CD14-positive monocyte (primary cell): ENCODE data around the gene ATG7. TPM values are rescaled to one million over a fixed set of nuclear protein-coding genes. Genes with fewer than 3 reads are reported as not detected.

ENCODE experiments used
- DNase-seq, 3 donors: peaks; one replicate each; pipeline ENCODE4 v3.0.0-alpha.2; 2011 to 2022
- H2AFZ ChIP-seq: 2 replicates; pipeline ENCODE4 v1.6.0; 2012; ENCODE audit warnings: mild to moderate bottlenecking, low read depth, low read length, inconsistent platforms; ENCODE audit not compliant: insufficient read depth, poor library complexity, severe bottlenecking
- H3K27ac ChIP-seq, 2 donors: 1 replicate in 1 of 2; 2 replicates in 1 of 2; pipeline ENCODE4 v1.5.1; 2012 to 2013; ENCODE audit warnings: low read length in 2 of 2, control low read depth in 1 of 2, inconsistent platforms in 1 of 2, low read depth in 1 of 2, mild to moderate bottlenecking in 1 of 2
- H3K27me3 ChIP-seq, 2 donors: one replicate each; pipeline versions ENCODE4 v1.6.0 to v1.6.1; 2011 to 2013; ENCODE audit warnings: low read length in 2 of 2; ENCODE audit not compliant: control insufficient read depth in 2 of 2, insufficient read depth in 2 of 2
- H3K36me3 ChIP-seq, 2 donors: replicated peaks in 1 of 2; 1 replicate in 1 of 2; 2 replicates in 1 of 2; pipeline versions ENCODE4 v1.5.1 to v1.6.1; 2012 to 2013; ENCODE audit warnings: low read length in 2 of 2, control low read depth in 1 of 2, inconsistent platforms in 1 of 2, mild to moderate bottlenecking in 1 of 2; ENCODE audit not compliant: insufficient read depth in 2 of 2, control insufficient read depth in 1 of 2
- H3K4me1 ChIP-seq, 2 donors: 1 replicate in 1 of 2; 2 replicates in 1 of 2; pipeline versions ENCODE4 v1.5.1 to v1.6.1; 2012 to 2013; ENCODE audit warnings: low read length in 2 of 2, control low read depth in 1 of 2, inconsistent platforms in 1 of 2, mild to moderate bottlenecking in 1 of 2, moderate library complexity in 1 of 2; ENCODE audit not compliant: insufficient read depth in 2 of 2, control insufficient read depth in 1 of 2
- H3K4me2 ChIP-seq: replicated peaks from 2 replicates; pipeline ENCODE3; 2012; ENCODE audit warnings: low read length, moderate library complexity, mild to moderate bottlenecking; ENCODE audit not compliant: poor library complexity, severe bottlenecking; ENCODE audit errors: extremely low read depth
- H3K4me3 ChIP-seq, 3 experiments: fragments of 200-600 bp in 1 of 3; sonication (generic) in 1 of 3; replicated peaks in 1 of 3; 1 replicate in 2 of 3; 2 replicates in 1 of 3; pipeline ENCODE4 v1.5.1; 2011 to 2013; ENCODE audit warnings: low read length in 3 of 3, mild to moderate bottlenecking in 3 of 3, control low read depth in 2 of 3, low read depth in 2 of 3, inconsistent platforms in 1 of 3, moderate library complexity in 1 of 3
- H3K79me2 ChIP-seq: 2 replicates; pipeline ENCODE4 v1.6.0; 2012; ENCODE audit warnings: mild to moderate bottlenecking, control low read depth, inconsistent platforms, low read length, moderate library complexity; ENCODE audit not compliant: insufficient read depth
- H3K9ac ChIP-seq: 2 replicates; pipeline ENCODE4 v1.6.0; 2017; ENCODE audit warnings: low read length, mild to moderate bottlenecking; ENCODE audit not compliant: insufficient read depth, poor library complexity, severe bottlenecking
- H3K9me3 ChIP-seq, 2 donors: replicated peaks in 1 of 2; 1 replicate in 1 of 2; 2 replicates in 1 of 2; pipeline versions ENCODE4 v1.5.1 to v1.6.1; 2012 to 2013; ENCODE audit warnings: low read length in 2 of 2, control low read depth in 1 of 2; ENCODE audit not compliant: control insufficient read depth in 1 of 2, insufficient read depth in 1 of 2
- H4K20me1 ChIP-seq: 2 replicates; pipeline ENCODE4 v1.6.0; 2012; ENCODE audit warnings: mild to moderate bottlenecking, low read length, control low read depth, moderate library complexity; ENCODE audit not compliant: insufficient read depth
- H3K27ac Mint-ChIP-seq, 7 donors: one replicate each; pipeline ENCODE4 v1.8.0; 2020; ENCODE audit warnings: mild to moderate bottlenecking in 7 of 7, mixed read lengths in 7 of 7, moderate library complexity in 6 of 7, inconsistent platforms in 2 of 7
- H3K27me3 Mint-ChIP-seq, 3 donors: one replicate each; pipeline ENCODE4 v1.8.0; 2021 to 2022; ENCODE audit warnings: low read depth in 3 of 3, mild to moderate bottlenecking in 3 of 3, mixed read lengths in 3 of 3, moderate library complexity in 3 of 3, inconsistent platforms in 1 of 3
- H3K36me3 Mint-ChIP-seq, 2 donors: one replicate each; pipeline ENCODE4 v1.8.0; 2020; ENCODE audit warnings: mixed read lengths in 2 of 2, inconsistent platforms in 1 of 2, mild to moderate bottlenecking in 1 of 2
- H3K4me1 Mint-ChIP-seq: one replicate; pipeline ENCODE4 v1.8.0; 2020; ENCODE audit warnings: mild to moderate bottlenecking, mixed read lengths
- H3K4me3 Mint-ChIP-seq, 2 donors: one replicate each; pipeline ENCODE4 v1.8.0; 2020; ENCODE audit warnings: mild to moderate bottlenecking in 2 of 2, mixed read lengths in 2 of 2, moderate library complexity in 1 of 2
- H3K9me3 Mint-ChIP-seq, 7 donors: one replicate each; pipeline ENCODE4 v1.8.0; 2020 to 2022; ENCODE audit warnings: mixed read lengths in 7 of 7, mild to moderate bottlenecking in 6 of 7, moderate library complexity in 6 of 7, inconsistent platforms in 2 of 7
- CTCF ChIP-seq: fragments of 200-600 bp; IDR thresholded peaks from one replicate; pipeline ENCODE4 v1.8.0; 2022; ENCODE audit warnings: antibody characterized with exemption, mild to moderate bottlenecking
- WGBS: methylation state at CpG from one replicate; pipeline ENCODE4 v1.1.5; 2013; ENCODE audit warnings: missing lambda C conversion rate; ENCODE audit not compliant: insufficient coverage; 5-methylcytosine and 5-hydroxymethylcytosine counted together
- intact Hi-C, 2 donors: fragments of 100-400 bp; cut with micrococcal nuclease; formaldehyde crosslinking; loops; one replicate each; pipeline versions ENCODE4 v1.15.0 to v1.15.1; 2023
- polyA plus RNA-seq, 3 donors: library from polyadenylated mRNA; depleted of rRNA in 1 of 3; unstranded in 2 of 3; stranded (reverse) in 1 of 3; fragments of 300-500 nt in 2 of 3; fragments of >200 nt in 1 of 3; fragmentation: Illumina TruSeq in 2 of 3; gene quantifications; 1 replicate in 2 of 3; 2 replicates in 1 of 3; pipeline ENCODE4 v1.2.3, GENCODE V29; 2012 to 2021

Gene ATG7
- polyA plus RNA-seq, 3 donors = 57.4 to 101 (median 89.7) TPM

- no peak overlapping the region for H3K9ac ChIP-seq
- no peaks in the 10 kb centered on the region for H3K9me3 ChIP-seq
- no peak for TF ChIP-seq CTCF
- H3K27me3 ChIP-seq = no peaks in the 10 kb centered on the region
- Mint-ChIP-seq H3K4me1 (peaks cover 33% of the 10 kb centered on the region), H3K4me3 (no peak overlapping the region), H3K9me3 (no peaks in the 10 kb centered on the region), H3K36me3 (peaks cover 23 to 30% of the 10 kb centered on the region in 2 donors), H3K27me3 (no peaks in the 10 kb centered on the region), H3K27ac (peak overlapping the region in 4 of 7 donors; percentile 19 to 83 (median 32))
- H3K27ac ChIP-seq = peak overlapping the region in 1 of 2 donors; percentile 3
- no peak overlapping the region for H3K4me2 ChIP-seq
- H3K4me1 ChIP-seq = peaks cover 3 to 4% of the 10 kb centered on the region in 2 donors
- intact Hi-C loops = no loop called here
- H3K4me3 ChIP-seq = no peak overlapping the region
- H2AFZ ChIP-seq = no peak overlapping the region
- WGBS = 97% methylated on average over 11 of the region's 12 CpGs
- H4K20me1 ChIP-seq = peaks cover 88% of the 10 kb centered on the region
- H3K36me3 ChIP-seq = peaks cover 4 to 42% of the 10 kb centered on the region in 2 donors
- DNase-seq = no peak
- peaks cover 79% of the 10 kb centered on the region for H3K79me2 ChIP-seq
Measured at GRCh38 chr3:11587766-11588165, 315.6 kb downstream of the ATG7 start.

GRCh38 chr3:11588338-11588737, 316.1 kb downstream of the ATG7 start:
- peak overlapping the region in 1 of 2 donors; percentile 13 for H3K27ac ChIP-seq

More at GRCh38 chr3:11588338-11588737, 316.1 kb downstream of the ATG7 start:
- Histone ChIP-seq H3K9ac (no peak overlapping the region), H3K9me3 (no peaks in the 10 kb centered on the region), H3K79me2 (peaks cover 79% of the 10 kb centered on the region), H3K4me1 (no peaks in the 10 kb centered on the region), H3K4me3 (no peak overlapping the region), H3K36me3 (peaks cover 4 to 42% of the 10 kb centered on the region in 2 donors), H3K27me3 (no peaks in the 10 kb centered on the region), H3K4me2 (no peak overlapping the region), H2AFZ (no peak overlapping the region), H4K20me1 (peaks cover 87% of the 10 kb centered on the region)
- intact Hi-C loops = no loop called here
- H3K4me1 Mint-ChIP-seq = peaks cover 28% of the 10 kb centered on the region
- peak overlapping the region in 3 of 7 donors; percentile 30 to 83 (median 52) for H3K27ac Mint-ChIP-seq
- no peak overlapping the region for H3K4me3 Mint-ChIP-seq
- H3K9me3 Mint-ChIP-seq = no peaks in the 10 kb centered on the region
- H3K36me3 Mint-ChIP-seq = peaks cover 23 to 30% of the 10 kb centered on the region in 2 donors
- TF ChIP-seq CTCF = no peak
- no peak for DNase-seq
- 100% methylated on average over 5 of the region's 5 CpGs for WGBS
- H3K27me3 Mint-ChIP-seq = no peaks in the 10 kb centered on the region
